HG02938 (cell line): Measurements from ENCODE around the gene GTF3C6.
"Not testable (repeated sequence)": the region's sequence is repeated elsewhere in the genome, so short reads cannot be mapped to it uniquely, and the experiment has no call there.

Experiments used
- ATAC-seq: cut with Tn5 transposase; IDR thresholded peaks from one replicate; pipeline ENCODE4 v1.9.1; 2021; ENCODE audit warnings: mild to moderate bottlenecking, moderate library complexity; ENCODE audit not compliant: unreplicated experiment

The GTF3C6 gene

DNA sequence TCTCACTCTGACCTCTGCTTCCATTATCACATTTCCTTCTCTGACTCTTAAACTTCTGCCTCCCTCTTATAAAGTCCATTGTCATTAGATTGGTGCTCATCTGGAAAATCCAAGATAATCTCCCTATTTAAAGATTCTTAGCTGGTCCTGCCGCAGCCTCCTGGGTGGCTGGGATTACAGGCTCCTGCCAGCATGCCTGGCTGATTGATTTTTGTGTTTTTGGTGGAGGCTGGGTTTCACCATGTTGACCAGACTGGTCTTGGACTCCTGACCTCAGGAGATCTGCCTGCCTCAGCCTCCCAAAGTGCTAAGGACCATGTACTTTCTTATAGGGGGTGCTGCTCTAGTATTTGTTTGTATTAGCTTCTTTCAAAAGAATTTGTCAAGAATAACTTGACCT, 18.1 kb downstream of the GTF3C6 start:
- ATAC-seq = no peak

- ATAC-seq = no peak
Observed at GRCh38 chr6:110979565-110980101, 21.1 kb downstream of the GTF3C6 start.

GRCh38 chr6:110980227-110980626, 21.7 kb downstream of the GTF3C6 start:
- no peak for ATAC-seq

GRCh38 chr6:110980648-110981047, 22.1 kb downstream of the GTF3C6 start:
- ATAC-seq = no peak

DNA sequence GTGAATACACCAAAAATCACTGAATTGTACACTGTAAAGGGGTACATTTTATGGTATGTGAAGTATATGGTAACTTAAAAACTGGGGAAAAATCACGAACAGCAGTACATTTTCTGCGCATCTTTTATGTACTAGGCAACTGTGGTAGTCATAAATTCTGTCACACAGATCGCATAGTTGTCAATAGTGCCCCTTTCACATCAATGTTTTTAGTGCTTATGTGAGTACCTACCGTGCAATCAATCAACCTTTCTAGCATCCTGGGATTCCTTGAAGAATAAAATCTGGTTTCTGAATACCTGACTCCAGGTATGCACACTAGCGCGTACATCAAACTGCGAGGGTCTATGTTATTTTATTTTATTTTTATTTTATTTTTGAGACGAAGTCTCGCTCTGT, 22.7 kb downstream of the GTF3C6 start:
- ATAC-seq = no peak

GRCh38 chr6:110990840-110991576, 32.5 kb downstream of the GTF3C6 start:
- ATAC-seq = no peak

DNA sequence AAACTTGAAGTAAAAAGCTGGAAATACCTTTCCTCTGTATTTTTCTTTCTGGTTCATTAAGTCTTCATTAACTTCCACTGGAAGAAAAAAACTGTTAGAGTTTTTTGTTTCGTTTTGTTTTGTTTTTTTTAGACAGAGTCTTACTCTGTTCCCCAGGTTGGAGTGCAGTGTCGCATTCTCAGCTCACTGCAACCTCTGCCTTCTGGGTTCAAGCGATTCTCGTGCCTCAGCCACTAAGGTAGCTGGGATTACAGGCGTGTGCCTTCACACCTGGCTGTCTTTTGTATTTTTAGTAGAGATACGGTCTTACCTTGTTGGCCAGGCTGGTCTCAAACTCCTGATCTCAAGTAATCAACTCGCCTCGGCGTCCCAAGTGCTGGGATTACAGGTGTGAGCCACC, 38.2 kb downstream of the GTF3C6 start:
- ATAC-seq = no peak

- ATAC-seq = no peak
Observed at GRCh38 chr6:110999634-111000270, 41.2 kb downstream of the GTF3C6 start.

DNA sequence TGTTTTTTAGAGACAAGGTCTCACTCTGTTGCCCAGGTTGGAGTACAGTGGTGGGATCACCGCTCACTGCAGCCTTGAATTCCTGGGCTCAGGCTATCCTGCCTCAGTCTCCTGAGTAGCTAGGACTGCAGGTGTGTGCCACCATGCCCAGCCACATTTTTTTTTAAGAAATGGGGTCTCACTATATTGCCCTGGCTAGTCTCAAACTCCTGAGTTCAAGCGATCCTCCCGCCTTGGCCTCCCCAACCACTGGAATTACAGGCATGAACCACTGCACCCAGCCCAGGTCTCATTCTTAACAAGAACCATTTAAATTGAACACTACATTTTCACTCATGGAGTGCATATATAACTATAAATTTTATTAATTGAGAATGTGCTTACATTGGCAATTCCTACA, 43.8 kb downstream of the GTF3C6 start:
- no peak for ATAC-seq

DNA sequence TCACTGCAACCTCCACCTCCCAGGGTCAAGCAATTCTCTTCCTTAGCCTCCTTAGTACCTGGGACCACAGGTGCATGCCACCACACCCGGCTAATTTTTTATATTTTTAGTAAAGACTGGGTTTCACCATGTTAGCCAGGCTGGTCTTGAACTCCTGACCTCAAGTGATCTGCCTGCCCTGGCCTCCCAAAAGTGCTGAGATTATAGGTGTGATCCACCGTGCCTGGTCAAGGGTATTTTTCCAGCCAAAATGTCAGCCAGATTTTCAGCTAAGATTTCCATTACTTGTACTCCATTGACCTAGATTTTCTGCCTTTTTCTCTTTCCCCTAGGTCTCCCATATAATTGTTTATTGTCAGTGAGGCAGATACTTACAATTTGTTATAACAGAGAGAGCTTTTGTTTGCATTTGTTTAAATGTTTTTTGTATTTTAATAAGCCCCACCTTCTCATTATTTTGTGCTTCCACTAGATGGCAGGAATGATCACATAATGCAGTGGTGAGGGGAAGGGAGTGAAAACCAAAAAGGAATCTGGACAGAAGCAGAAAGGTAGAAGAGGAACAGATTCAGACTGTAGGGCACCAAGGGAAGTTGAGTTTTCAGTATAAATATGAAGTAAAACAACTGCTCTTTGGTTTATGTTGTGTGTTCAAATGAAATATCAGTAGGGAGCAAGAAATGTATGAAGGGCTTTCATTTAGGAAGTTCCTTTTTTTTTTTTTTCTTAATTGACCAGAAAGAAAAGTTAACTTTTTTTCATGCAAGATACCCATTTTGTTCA, 53.0 kb downstream of the GTF3C6 start:
- no peak for ATAC-seq

DNA sequence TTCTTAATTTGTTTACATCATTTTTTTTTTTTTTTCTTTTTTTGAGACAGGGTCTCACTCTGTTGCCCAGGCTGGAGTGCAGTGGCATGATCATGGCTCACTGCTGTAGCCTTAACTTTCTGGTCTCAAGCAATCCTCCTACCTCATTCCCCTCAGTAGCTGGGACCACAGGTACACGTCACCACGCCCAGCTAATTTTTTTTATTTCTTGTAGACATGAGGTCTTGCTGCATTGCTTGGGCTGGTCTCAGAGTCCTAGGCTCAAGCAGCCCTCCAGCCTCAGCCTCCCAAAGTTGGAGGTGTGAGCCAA, 53.6 kb downstream of the GTF3C6 start:
- no peak for ATAC-seq

DNA sequence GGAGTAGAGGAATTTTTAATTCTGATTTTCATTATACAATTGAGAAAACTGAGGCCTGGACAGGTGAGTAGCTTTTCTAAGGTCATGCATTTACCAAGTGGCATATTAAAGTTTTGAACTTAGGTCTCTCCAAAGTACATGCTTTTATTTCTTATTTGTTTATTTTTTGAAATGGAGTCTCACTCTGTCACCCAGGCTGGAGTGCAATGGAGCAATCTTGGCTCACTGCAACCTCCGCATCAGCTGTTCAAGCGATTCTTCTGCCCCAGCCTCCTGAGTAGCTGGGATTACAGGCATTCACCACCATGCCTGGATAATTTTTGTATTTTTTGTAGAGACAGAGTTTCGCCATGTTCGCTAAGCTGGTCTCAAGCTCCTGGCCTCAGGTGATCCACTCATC, 54.0 kb downstream of the GTF3C6 start:
- ATAC-seq = not testable (repeated sequence)

GRCh38 chr6:111013144-111013915, 54.8 kb downstream of the GTF3C6 start:
- ATAC-seq = no peak

DNA sequence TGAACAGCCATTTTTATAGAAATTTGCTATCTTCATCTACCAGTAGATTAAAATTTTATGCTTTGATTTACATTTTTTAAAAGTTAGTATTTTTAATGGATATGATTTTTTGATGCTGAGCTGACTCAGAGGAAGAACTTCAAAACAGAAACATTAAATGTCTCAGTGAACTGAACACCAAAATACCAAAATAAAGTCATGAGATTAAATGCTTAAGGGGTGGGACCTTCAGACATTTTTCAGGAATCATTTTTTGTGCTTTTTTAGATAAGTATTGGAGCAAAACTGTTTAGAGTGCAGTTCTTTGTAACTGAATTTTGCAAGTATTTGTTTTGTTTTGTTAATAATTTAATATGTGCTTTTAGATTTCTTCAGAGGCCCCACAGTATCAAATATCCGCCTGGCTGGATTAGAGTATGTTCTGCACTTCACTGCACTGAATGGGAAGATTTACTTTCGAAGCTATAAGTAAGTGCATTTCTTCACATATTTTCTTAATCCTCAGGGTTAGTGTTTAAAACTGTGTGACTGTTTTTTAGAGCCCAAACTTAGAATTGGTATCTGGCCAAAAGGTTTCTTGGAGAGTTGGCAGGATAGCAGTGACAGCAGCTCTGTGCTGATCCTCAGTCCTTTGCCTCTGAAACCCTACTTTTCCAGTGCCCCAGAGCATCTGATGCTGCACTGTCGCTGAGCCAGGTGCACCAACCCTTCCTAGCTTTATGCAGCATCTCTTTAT, 57.1 kb downstream of the GTF3C6 start:
- no peak for ATAC-seq

DNA sequence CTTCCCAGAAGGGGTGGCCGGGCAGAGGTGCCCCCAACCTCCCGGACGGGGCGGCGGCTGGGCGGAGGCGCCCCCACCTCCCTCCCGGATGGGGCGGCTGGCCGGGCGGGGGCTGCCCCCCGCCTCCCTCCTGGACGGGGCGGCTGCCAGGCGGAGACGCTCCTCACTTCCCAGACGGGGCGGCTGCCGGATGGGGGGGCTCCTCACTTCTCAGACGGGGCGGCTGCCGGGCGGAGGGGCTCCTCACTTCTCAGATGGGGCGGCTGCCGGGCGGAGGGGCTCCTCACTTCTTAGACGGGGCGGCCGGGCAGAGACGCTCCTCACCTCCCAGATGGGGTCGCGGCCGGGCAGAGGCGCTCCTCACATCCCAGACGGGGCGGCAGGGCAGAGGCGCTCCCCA, 58.7 kb downstream of the GTF3C6 start:
- ATAC-seq = not testable (repeated sequence)
